HG02870 (cell line): ENCODE measurements around the gene TSEN2.
A peak's percentile ranks its signal among the peaks of the same experiment; 100 is the strongest.
"Not testable (repeated sequence)": the region's sequence is repeated elsewhere in the genome, so short reads cannot be mapped to it uniquely, and the experiment has no call there.

ENCODE experiments used
- ATAC-seq: cut with Tn5 transposase; IDR thresholded peaks from one replicate; pipeline ENCODE4 v1.9.1; 2021; ENCODE audit warnings: mild to moderate bottlenecking, moderate library complexity; ENCODE audit not compliant: unreplicated experiment

TSEN2 gene

DNA sequence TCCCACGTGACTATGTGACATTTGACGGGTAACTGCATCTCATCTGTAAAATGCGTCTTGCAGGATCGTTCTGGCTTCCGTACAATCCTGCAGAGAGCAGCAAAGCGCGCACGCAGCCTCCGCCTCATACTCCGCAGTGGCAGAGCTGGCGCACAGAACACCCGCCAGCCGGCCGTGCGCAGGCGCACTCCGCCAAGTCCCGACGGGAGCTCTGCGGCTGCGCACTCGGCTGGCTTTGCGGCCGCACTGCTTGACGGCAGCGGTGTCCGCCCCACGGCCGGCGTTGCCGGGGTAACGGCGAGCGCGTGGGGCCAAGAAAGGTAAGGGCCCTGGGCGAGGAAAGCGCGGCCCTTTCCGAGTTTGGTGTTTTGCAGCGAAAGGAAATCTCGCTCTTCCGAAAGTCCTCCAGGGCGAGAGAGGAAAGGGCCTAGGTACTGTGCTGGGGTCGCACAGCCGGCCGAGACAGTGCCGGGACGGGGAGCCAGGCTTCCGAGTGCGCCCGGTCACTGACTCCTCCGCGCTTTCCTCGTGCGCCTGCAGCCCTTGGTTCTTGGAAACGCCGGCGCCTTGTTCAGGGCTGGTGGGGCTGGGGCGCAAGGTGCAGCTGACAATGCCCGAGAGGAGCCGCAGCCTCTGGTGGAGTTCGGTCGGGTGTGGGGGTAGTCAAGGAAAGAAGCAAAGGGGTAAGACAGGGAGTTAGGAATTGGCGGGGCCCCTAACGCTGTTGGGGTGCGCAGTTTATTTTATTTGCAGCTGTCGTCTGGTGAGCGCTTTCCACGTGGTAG, at the start of gene TSEN2:
TSEN2 (plus strand) TSS at position 283 of the 785 bp plus-strand sequence. CDS start 5,321 bp downstream, outside the sequence.
- ATAC-seq: peak; percentile 90

GRCh38 chr3:12436514-12437220, 47.6 kb upstream of the TSEN2 start:
- no peak for ATAC-seq

DNA sequence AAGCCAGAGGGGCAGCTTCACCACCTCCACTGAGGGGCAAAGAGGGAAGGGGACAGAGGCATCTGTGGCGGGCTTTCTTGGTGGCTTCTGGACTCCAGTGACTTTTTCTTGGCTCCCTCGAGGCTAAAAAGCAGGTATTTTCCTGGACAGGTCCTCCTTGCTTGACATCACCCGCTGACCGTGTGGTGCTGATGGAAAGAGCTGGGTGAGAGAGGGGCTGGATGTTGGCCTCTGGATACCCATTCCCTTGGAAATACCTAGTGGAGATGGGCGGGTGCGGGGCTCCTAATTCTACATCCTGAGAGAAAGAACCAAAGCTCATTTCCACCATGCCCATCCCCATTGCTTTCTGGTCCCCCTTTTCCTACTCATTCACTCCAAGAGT, 47.1 kb upstream of the TSEN2 start:
- ATAC-seq: no peak

DNA sequence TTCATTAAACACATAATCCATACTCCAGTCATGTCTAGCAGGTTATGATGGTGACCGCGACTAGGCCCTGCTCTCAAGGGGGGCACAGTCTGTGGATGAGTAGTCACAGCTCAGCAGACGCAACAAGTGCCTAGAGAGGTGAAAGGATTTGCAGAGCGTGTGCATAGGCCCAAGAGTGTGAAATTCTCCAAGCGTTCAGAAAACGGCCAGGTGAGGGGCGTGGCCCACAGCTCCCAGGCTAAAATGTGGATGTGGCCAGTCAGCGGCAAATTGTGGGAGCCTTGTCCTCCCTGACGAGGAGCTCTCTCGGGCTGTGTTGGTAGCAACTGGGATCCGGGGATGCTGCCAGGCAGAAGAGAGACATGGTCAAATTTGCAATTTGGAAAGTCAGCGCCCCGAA, 46.4 kb upstream of the TSEN2 start:
- no peak for ATAC-seq

- ATAC-seq: no peak
These were observed 46.0 kb upstream of the TSEN2 start for GRCh38 chr3:12438318-12438717.

- no peak for ATAC-seq
These were observed 44.9 kb upstream of the TSEN2 start for GRCh38 chr3:12439161-12439940.

DNA sequence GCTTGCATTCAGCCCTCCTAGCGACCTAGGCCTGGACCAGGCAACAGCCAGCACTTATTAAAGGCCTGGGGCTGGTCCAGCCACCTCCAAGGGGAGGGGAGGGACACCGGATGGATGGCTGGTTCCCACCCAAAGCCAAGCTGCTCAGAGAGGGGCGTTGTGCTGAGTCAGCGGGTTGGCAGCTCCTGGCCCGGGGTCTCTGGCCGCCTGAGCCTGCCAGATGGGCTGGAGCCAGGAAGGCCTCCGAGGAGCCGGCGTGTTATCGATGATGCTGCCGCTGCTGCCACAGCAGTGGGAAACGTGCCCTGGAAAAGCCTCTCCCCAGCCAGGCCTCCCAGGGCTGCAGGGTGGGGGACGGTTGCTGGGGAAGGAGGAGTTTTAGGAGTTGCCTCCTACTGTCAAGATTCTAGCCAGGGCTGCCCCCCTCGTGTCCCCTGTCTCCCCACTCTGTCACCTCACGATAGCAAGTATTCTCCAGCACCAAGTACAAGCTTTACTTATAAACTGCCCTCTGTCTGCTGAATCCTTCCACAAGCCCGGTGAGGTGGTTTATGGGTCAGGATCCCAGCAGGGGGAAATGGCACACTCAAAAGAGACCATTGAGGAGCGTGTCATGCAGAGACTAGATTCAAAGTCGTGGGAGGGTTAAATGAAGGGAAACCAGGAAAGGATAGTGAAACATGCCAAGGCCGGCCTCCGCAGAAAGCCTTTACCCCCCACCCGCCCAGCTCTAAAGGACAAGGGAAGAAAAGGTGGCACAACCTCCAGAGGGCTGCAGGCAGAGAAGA, 43.2 kb upstream of the TSEN2 start:
- no peak for ATAC-seq

- no peak for ATAC-seq
These were observed 41.4 kb upstream of the TSEN2 start for GRCh38 chr3:12442654-12443501.

DNA sequence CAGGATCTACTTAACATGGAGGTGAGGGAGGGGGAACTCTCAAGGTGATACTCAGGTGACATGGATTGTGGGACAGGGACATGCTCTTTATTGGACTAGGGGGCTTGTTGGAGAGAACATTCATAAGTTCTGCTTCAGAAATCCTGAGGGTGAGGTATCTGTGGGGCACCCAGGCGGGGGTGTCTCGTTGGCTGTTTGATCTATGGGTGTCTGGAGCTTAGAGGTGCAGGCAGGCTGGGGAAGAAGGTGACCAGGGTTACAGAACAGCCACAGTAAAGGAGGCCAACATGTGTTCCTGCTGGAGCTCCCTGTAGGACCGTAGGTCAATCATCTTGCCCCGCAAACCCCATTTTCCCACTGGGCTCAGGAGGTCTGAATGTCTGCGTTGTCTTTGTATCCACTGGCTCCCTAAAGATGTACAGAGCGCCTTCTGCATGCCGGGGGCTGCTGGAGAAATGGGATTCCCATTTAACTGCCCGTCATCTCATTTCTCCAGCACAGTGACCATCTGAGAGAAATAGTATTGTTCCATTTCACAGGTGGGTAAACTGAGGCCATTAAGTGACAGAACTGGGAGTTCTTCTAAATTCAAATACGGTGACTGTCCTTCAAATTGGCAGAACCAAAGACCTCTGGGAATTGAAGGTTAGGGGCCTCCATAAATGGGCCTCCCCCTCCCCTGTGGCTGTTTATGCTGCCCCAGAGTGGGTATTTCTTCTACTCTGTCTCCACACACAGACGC, 40.3 kb upstream of the TSEN2 start:
- ATAC-seq: no peak

DNA sequence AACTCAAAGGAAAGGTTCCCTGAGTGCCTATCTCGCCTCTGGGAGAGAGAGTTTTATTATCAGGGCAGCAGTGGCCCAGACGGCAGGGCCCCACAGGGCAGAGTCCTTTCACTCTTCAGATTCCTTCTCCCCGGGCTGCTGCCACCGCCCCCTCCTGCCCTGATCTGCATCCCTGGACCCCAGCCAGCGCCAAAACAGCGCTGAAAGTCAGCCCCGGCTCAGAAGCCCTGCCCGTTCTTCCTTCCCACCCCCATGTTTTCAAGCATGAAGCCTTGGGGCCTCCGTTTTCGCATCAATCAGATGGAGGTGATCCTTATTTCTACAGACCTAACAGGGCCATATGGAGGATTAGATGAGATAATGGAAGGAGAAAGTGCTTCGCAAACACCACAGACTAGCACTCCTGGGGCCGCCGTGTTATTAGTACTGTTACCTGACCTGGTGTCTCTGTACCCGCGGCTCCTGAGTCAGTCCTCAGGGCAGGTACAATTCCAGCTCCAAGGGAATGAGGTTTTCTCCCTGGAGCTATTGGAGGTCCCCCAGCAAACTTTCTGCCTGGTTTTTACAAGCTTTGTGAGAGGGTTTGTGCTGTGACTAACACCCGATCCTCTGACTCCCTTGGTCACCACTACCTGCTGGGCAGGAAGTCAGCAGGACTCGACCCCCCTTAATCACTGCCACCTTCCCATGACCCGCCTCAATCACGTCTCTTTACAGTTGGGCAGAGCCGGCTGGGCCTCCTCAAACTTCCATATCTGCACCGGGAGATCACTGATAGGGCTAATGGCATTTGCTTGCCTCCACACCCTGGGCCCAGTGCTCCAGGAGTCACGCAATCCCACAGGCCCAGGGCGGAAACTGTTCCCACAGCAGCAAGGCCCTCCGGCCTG, 39.5 kb upstream of the TSEN2 start:
- no peak for ATAC-seq

DNA sequence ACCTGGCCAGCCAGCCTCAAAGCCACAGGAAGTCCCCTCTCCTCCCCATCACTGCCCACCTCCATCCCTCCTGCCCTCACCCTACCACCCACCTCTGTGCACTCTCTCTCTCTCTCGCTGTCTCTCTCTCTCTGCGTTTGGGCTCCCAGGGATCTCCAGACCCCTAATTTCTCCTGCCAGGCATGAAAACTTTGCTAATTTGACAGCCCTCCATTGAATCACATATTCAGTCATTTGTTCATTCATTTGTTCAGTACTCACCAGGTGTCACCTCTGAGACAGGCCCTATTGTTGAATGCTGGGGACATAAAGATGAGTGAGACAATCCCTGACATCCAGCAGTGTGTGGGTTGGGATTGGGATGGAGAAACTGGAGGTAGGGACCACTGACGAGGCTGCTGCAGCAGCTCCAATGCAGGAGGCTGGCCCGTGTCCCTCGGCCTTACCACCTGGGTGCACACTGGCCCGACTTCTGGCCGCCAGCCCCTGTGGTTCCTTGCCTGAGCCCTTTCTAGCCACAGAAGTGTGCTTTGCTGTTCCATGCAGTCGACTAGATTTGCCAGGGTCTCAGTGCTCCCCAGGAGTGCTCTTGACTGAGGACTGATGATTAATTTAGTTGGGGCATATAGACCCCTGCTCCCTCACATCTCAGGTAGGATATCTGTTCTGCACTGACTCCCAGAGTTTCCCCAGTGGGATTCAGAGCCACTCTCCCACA, 38.6 kb upstream of the TSEN2 start:
- ATAC-seq: no peak

DNA sequence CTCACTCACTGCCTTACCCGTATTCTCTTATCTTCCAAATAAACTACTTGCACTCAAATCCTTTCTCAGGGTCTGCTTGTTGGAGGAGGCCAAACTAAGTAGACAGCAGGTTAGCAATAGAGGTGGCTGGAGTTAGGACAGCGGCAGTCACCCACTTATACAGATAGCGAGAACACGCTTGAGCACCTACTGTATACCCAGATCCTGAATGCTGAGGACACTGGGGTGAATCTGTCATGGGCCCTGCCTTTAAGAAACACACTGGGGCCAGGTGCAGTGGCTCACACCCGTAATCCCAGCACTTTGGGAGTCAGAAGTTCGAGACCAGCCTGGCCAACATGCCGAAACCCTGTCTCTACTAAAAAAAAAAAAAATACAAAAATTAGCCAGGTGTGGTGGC, 38.0 kb upstream of the TSEN2 start:
- ATAC-seq: no peak

- no peak for ATAC-seq
These were observed 37.2 kb upstream of the TSEN2 start for GRCh38 chr3:12447075-12447474.

DNA sequence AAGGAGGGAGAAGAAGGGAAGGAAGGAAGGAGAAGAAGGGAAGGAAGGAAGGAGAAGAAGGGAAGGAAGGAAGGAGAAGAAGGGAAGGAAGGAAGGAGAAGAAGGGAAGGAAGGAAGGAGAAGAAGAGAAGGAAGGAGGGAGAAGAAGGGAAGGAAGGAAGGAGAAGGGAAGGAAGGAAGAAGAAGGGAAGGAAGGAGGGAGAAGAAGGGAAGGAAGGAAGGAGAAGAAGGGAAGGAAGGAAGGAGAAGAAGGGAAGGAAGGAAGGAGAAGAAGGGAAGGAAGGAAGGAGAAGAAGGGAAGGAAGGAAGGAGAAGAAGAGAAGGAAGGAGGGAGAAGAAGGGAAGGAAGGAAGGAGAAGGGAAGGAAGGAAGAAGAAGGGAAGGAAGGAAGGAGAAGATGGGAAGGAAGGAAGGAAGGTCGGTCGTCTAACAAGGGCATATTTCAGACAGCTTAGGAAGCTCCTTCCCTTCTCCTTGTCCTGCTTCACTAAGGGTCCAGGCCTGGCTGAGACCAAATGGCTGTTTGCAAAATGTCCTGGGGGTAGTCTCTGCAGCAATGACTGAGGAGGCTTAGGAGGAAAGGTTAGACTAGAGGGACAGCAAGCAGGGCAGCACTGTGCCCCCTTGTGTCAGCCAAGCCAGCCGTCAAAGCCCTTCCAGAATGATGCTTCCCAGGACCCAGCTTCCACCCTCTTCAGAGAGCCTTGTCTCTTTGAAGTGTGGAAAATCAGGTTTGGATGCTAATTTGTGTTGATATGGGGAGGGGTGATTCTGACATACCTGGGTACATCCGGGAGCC, 35.7 kb upstream of the TSEN2 start:
- ATAC-seq: not testable (repeated sequence)

DNA sequence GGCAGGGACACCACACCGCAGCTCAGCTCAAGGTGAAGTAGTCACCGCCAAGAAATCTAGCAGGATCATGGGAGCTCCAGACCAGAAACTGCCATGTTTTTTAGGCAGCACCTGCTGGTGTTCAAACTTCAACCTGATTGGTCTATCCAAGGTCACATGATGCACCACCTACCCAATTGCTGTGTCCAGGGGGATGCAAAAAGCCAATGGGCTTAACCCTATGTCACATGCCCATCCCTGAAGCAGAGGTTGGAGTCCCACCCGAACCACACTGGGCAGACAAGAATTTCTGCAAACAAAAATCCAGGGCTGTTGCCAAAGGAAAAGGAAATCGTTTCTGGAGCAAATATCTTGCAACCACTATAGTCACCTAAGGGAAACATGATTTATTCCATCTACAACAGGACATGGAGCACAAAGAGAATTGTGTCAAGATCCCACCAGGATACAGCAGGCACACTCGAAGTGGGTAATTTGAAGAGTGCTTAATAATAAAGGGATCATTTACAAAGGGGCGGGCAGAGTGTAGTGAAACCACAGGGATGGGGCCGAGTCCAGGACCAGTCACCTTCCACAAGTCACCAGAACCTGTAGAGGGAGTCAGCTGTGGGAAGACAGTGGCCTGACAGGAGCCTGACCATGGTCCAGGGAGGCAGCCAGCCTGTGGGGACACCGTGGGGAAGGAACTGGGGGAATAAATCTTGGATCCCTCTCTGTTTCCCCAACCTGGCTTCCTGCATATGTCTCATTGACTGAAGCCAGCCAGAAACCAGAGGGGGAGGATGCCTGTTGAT, 34.2 kb upstream of the TSEN2 start:
- ATAC-seq: no peak

GRCh38 chr3:12451481-12451880, 32.8 kb upstream of the TSEN2 start:
- ATAC-seq: no peak
